Esophagus muscularis mucosa (tissue), 4 donors: ENCODE measurements around the gene ARCN1. TPM values are rescaled to one million over a fixed set of nuclear protein-coding genes. Genes with fewer than 3 reads are reported as not detected.
A peak's percentile ranks its signal among the peaks of the same experiment; 100 is the strongest.
"Not testable (repeated sequence)": the region's sequence is repeated elsewhere in the genome, so short reads cannot be mapped to it uniquely, and the experiment has no call there.

Source experiments
- DNase-seq: peaks from one replicate; pipeline ENCODE4 v3.0.0-alpha.2; 2017; ENCODE audit errors: extremely low spot score
- H3K27ac ChIP-seq, 4 donors: fragments of 200-600 bp; sonication (generic); replicated peaks in 1 of 4; 1 replicate in 3 of 4; 2 replicates in 1 of 4; pipeline ENCODE4 v1.5.1; 2016 to 2019; ENCODE audit warnings: mild to moderate bottlenecking in 1 of 4
- H3K27me3 ChIP-seq, 4 donors: fragments of 200-600 bp; sonication (generic); one replicate each; pipeline versions ENCODE4 v1.5.1 to v1.6.0; 2016 to 2019
- H3K36me3 ChIP-seq, 4 donors: fragments of 200-600 bp; sonication (generic); one replicate each; pipeline ENCODE4 v1.5.1; 2016 to 2019
- H3K4me1 ChIP-seq, 4 donors: fragments of 200-600 bp; sonication (generic); one replicate each; pipeline ENCODE4 v1.5.1; 2016 to 2019
- H3K4me3 ChIP-seq, 4 donors: fragments of 200-600 bp; sonication (generic); 1 replicate in 2 of 4; 2 replicates in 2 of 4; pipeline ENCODE4 v1.5.1; 2016 to 2019; ENCODE audit warnings: mild to moderate bottlenecking in 4 of 4, moderate library complexity in 1 of 4
- H3K9me3 ChIP-seq, 4 donors: fragments of 200-600 bp; sonication (generic); 1 replicate in 3 of 4; 2 replicates in 1 of 4; pipeline ENCODE4 v1.5.1; 2016 to 2019
- EP300 ChIP-seq: sonication (generic); formaldehyde crosslinking; IDR thresholded peaks from one replicate; pipeline ENCODE4 v1.6.1; 2017; ENCODE audit warnings: antibody characterized with exemption
- POLR2A ChIP-seq: fragments of 450-650 bp; IDR thresholded peaks from one replicate; pipeline ENCODE4 v1.6.1; 2017; ENCODE audit warnings: antibody characterized with exemption, moderate library complexity, mild to moderate bottlenecking, low read depth
- POLR2AphosphoS5 ChIP-seq, 2 donors: sonication (generic); formaldehyde crosslinking; IDR thresholded peaks; one replicate each; pipeline ENCODE4 v1.6.1; 2017; ENCODE audit warnings: antibody characterized with exemption in 2 of 2
- WGBS: methylation state at CpG from one replicate; pipeline ENCODE4 v1.1.5; 2018; 5-methylcytosine and 5-hydroxymethylcytosine counted together
- intact Hi-C: fragments of 100-400 bp; cut with DNase I; formaldehyde crosslinking; loops from one replicate; pipeline ENCODE4 v1.15.1; 2023
- total RNA-seq, 4 donors: library from RNA; depleted of rRNA; stranded (reverse); fragments of >200 nt; gene quantifications; one replicate each; pipeline versions ENCODE4 v1.1.0 to v1.2.1, GENCODE V29; 2016
- TF ChIP-seq, protein P1 (sequence below), 3 experiments: fragments of 200-600 bp in 2 of 3; fragments of 450-650 bp in 1 of 3; sonication (generic) in 2 of 3; IDR thresholded peaks; one replicate each; pipeline ENCODE4 v1.5.1; 2017 to 2019; ENCODE audit warnings: antibody characterized with exemption in 3 of 3, mild to moderate bottlenecking in 2 of 3, moderate library complexity in 1 of 3

Gene ARCN1
- total RNA-seq, 4 donors from 2014 or later = 83.9 to 115 (median 102) TPM

DNA sequence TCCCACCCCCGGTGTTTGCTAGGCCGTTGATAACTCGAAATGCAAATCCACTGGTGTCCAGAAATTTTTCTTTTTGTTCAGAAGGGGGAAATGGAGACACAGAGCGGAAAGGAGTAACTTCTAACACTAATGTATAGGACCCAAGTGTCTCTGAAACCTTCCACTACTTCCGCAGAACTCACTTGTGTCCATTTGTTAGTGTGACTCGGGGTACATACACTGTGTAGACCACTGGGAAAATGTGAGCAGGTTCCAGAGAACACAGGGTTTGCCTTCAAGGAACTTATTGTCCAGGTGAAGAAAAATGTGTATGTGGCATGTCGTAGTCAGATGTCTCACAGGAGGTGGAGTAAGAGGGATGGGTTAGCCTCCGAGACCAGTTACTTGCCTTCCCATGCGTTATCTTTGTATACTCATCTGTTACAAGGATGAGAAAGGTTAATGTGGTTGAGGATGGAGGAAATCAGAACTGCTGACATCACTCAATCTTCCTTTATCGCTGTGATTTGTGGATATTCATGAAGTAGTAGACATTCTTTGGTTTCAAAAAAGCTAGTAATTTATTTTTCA lies 857 bp downstream of the ARCN1 start:
- WGBS = 5% methylated on average over 10 of the region's 10 CpGs
- H3K4me1 ChIP-seq = peaks cover 44 to 57% (median 52%) of the 10 kb centered on the region in 4 donors
- H3K36me3 ChIP-seq = peaks cover 0 to 8% (median 0%) of the 10 kb centered on the region in 4 donors
- H3K27me3 ChIP-seq = no peaks in the 10 kb centered on the region
- TF ChIP-seq, protein P1, sequence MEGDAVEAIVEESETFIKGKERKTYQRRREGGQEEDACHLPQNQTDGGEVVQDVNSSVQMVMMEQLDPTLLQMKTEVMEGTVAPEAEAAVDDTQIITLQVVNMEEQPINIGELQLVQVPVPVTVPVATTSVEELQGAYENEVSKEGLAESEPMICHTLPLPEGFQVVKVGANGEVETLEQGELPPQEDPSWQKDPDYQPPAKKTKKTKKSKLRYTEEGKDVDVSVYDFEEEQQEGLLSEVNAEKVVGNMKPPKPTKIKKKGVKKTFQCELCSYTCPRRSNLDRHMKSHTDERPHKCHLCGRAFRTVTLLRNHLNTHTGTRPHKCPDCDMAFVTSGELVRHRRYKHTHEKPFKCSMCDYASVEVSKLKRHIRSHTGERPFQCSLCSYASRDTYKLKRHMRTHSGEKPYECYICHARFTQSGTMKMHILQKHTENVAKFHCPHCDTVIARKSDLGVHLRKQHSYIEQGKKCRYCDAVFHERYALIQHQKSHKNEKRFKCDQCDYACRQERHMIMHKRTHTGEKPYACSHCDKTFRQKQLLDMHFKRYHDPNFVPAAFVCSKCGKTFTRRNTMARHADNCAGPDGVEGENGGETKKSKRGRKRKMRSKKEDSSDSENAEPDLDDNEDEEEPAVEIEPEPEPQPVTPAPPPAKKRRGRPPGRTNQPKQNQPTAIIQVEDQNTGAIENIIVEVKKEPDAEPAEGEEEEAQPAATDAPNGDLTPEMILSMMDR (IDR thresholded peaks at IDR 0.05) = no peak
- TF ChIP-seq EP300 (no peak), POLR2A (no peak), POLR2AphosphoS5 (IDR thresholded peaks at IDR 0.05) (no peak)
- peak; percentile 87 for DNase-seq
- H3K27ac ChIP-seq = peak overlapping the region; percentile 90 to 97 (median 94)
- intact Hi-C loops = loop anchor here (5.0 kb wide), 1 partner anchor 34 kb away; the partner anchor contains the start of gene PHLDB1
- H3K4me3 ChIP-seq = peak overlapping the region; percentile 70 to 86 (median 83)
- no peaks in the 10 kb centered on the region for H3K9me3 ChIP-seq

DNA sequence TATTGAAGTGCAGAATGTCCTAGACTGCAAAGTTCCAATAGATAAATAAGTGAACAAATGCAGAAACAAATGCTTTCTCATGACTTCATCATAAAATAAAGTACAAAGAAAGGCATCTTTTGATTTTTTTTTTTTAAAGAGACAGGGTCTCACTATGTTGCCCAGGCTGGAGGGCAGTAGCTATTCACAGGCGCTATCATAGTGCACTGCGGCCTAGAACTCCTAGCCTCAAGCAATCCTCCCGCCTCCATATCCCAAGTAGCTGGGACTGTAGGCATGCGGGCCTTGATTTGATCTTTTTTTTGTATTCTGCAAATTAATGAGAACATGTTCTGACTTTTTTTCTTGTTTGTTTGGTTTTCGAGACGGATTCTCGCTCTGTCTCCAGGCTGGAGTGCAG lies 2.4 kb downstream of the ARCN1 start:
- H3K27ac ChIP-seq = no peak overlapping the region
- peaks cover 0 to 8% (median 0%) of the 10 kb centered on the region in 4 donors for H3K36me3 ChIP-seq
- H3K9me3 ChIP-seq = no peaks in the 10 kb centered on the region
- no peak for DNase-seq
- TF ChIP-seq POLR2AphosphoS5 (IDR thresholded peaks at IDR 0.05) (no peak), EP300 (no peak), POLR2A (no peak)
- TF ChIP-seq, protein P1 (IDR thresholded peaks at IDR 0.05) = no peak
- intact Hi-C loops = loop anchor here (5.0 kb wide), 1 partner anchor 33 kb away; the partner anchor contains the start of gene PHLDB1
- peak overlapping the region in 2 of 4 donors; percentile 10 to 11 for H3K4me3 ChIP-seq
- 90% methylated on average over 7 of the region's 7 CpGs for WGBS
- no peaks in the 10 kb centered on the region for H3K27me3 ChIP-seq
- peaks cover 48 to 71% (median 61%) of the 10 kb centered on the region in 4 donors for H3K4me1 ChIP-seq

DNA sequence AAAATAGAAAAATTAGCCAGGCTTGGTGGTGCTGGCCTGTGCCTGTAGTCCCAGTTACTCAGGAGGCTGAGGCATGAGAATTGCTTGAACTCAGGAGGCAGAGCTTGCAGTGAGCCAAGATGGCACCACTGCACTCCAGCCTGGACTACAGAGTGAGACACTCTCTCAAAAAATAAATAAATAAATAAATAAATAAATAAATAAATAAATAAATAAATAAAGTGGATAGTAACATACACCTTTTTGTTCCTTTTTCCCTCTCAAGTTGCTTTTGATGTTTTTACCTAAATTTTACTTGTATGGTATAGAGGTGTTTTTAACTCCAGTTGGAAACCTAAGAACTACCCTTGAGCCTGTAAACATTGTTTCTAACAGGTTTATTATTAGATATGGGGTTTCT lies 5.8 kb downstream of the ARCN1 start:
- Histone ChIP-seq H3K4me1 (peaks cover 48 to 76% (median 72%) of the 10 kb centered on the region in 4 donors), H3K36me3 (peaks cover 5 to 27% (median 15%) of the 10 kb centered on the region in 4 donors)
- H3K27me3 ChIP-seq, intact Hi-C loops, DNase-seq, H3K27ac ChIP-seq, H3K9me3 ChIP-seq, H3K4me3 ChIP-seq: not testable (repeated sequence)

DNA sequence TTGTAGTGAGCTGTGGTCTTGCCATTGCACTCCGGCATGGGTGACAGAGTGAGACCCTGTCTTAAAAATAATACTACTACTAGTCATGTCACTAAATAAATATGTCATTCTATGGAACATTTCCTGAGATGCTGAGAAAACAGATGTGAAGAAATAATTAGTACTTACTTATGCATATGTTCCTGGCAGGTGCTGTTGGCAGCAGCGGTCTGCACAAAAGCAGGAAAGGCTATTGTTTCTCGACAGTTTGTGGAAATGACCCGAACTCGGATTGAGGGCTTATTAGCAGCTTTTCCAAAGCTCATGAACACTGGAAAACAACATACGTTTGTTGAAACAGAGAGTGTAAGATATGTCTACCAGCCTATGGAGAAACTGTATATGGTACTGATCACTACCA lies 8.8 kb downstream of the ARCN1 start:
- H3K9me3 ChIP-seq = no peaks in the 10 kb centered on the region
- H3K27ac ChIP-seq = peak overlapping the region in 2 of 4 donors; percentile 31 to 42
- H3K36me3 ChIP-seq = peaks cover 36 to 58% (median 46%) of the 10 kb centered on the region in 4 donors
- intact Hi-C loops = no loop called here
- TF ChIP-seq EP300 = no peak
- TF ChIP-seq POLR2AphosphoS5 (IDR thresholded peaks at IDR 0.05) = no peak
- no peak for TF ChIP-seq POLR2A
- TF ChIP-seq, protein P1 (IDR thresholded peaks at IDR 0.05) = no peak
- no peak overlapping the region for H3K4me3 ChIP-seq
- peaks cover 21 to 46% (median 41%) of the 10 kb centered on the region in 4 donors for H3K4me1 ChIP-seq
- H3K27me3 ChIP-seq = no peaks in the 10 kb centered on the region
- 73% methylated on average over 6 of the region's 6 CpGs for WGBS
- DNase-seq = no peak

DNA sequence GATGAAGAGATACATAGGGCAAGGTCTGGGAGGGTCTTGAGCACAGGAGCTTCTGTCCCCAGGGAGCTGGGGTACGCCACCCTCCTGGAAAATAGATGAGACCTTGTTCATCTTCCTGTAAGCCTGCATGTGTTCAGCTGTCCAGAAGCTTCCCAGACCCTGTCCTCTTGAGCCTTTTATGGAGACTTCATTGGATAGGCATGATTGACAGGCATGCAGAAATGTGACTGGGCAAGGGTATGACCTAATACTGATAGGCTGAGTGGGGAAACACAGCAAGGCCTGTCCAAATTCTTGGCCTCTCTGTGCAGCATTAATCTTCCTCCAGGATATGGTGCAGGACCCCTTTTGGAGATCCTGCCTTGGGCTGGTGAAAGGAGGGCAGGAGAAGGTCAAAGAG lies 15.7 kb downstream of the ARCN1 start:
- H3K4me1 ChIP-seq = peaks cover 0 to 9% (median 5%) of the 10 kb centered on the region in 4 donors
- intact Hi-C loops = no loop called here
- H3K4me3 ChIP-seq = no peak overlapping the region
- WGBS = no CpG with 5 or more reads among the region's 1 CpG
- no peaks in the 10 kb centered on the region for H3K9me3 ChIP-seq
- H3K27me3 ChIP-seq = no peaks in the 10 kb centered on the region
- H3K36me3 ChIP-seq = peaks cover 87 to 100% (median 96%) of the 10 kb centered on the region in 4 donors
- DNase-seq = no peak
- H3K27ac ChIP-seq = no peak overlapping the region
- TF ChIP-seq POLR2A (no peak), EP300 (no peak), POLR2AphosphoS5 (IDR thresholded peaks at IDR 0.05) (no peak)
- TF ChIP-seq, protein P1 (IDR thresholded peaks at IDR 0.05) = no peak
